Upper lobe of left lung (tissue), 6 donors: ENCODE measurements around the gene RERE. TPM values are rescaled to one million over a fixed set of nuclear protein-coding genes. Genes with fewer than 3 reads are reported as not detected.
A peak's percentile ranks its signal among the peaks of the same experiment; 100 is the strongest.

Experiments
- ATAC-seq, 2 donors: fragments of 200-7000 bp; cut with Tn5 transposase; one replicate each; pipeline ENCODE4 v1.9.1; 2022; ENCODE audit warnings: mild to moderate bottlenecking in 2 of 2, moderate library complexity in 2 of 2; ENCODE audit not compliant: low FRiP score in 2 of 2
- DNase-seq, 2 donors: peaks; one replicate each; pipeline ENCODE4 v3.0.0-alpha.2; 2019 to 2020
- H3K27ac ChIP-seq, 4 donors: fragments of 200-600 bp; sonication (generic); one replicate each; pipeline ENCODE4 v1.5.1; 2016 to 2019
- H3K27me3 ChIP-seq, 4 donors: fragments of 200-600 bp; sonication (generic); one replicate each; pipeline ENCODE4 v1.5.1; 2017 to 2019
- H3K36me3 ChIP-seq, 4 donors: fragments of 200-600 bp; sonication (generic); one replicate each; pipeline ENCODE4 v1.5.1; 2016 to 2019
- H3K4me1 ChIP-seq, 4 donors: fragments of 200-600 bp; sonication (generic); one replicate each; pipeline ENCODE4 v1.5.1; 2018 to 2019
- H3K4me3 ChIP-seq, 4 donors: fragments of 200-600 bp; sonication (generic); one replicate each; pipeline ENCODE4 v1.5.1; 2017 to 2019; ENCODE audit warnings: mild to moderate bottlenecking in 2 of 4, moderate library complexity in 1 of 4
- H3K9me3 ChIP-seq, 4 donors: fragments of 200-600 bp; sonication (generic); one replicate each; pipeline ENCODE4 v1.5.1; 2018 to 2019
- EP300 ChIP-seq, 4 donors: sonication (generic); formaldehyde crosslinking; IDR thresholded peaks; one replicate each; pipeline ENCODE4 v1.5.1; 2017; ENCODE audit warnings: antibody characterized with exemption in 4 of 4, control low read depth in 2 of 4
- POLR2A ChIP-seq, 4 donors: fragments of 450-650 bp; IDR thresholded peaks; one replicate each; pipeline ENCODE4 v1.5.1; 2016 to 2017; ENCODE audit warnings: antibody characterized with exemption in 4 of 4, mild to moderate bottlenecking in 2 of 4
- POLR2AphosphoS5 ChIP-seq, 2 donors: sonication (generic); formaldehyde crosslinking; IDR thresholded peaks; one replicate each; pipeline ENCODE4 v1.5.1; 2017; ENCODE audit warnings: antibody characterized with exemption in 2 of 2
- WGBS, 2 donors: methylation state at CpG; one replicate each; pipeline ENCODE4 v1.1.5; 2017 to 2018; 5-methylcytosine and 5-hydroxymethylcytosine counted together
- total RNA-seq, 6 donors: library from RNA; depleted of rRNA in 4 of 6; stranded (reverse); fragments of >200 nt in 4 of 6; gene quantifications; one replicate each; pipeline versions ENCODE4 v1.1.0 to v1.2.1, GENCODE V29; 2016 to 2021
- TF ChIP-seq, protein P1 (sequence below), 6 experiments: fragments of 450-650 bp in 4 of 6; fragments of 200-600 bp in 2 of 6; sonication (generic) in 2 of 6; IDR thresholded peaks; one replicate each; pipeline ENCODE4 v1.5.1; 2016 to 2019; ENCODE audit warnings: antibody characterized with exemption in 6 of 6
- donor health status: DM: no; HTN: no; CAD: no; lungs with moderate emphysema.
- donor health status: DM: no; HTN: yes; CAD: no; lungs with severe emphysema.

Gene RERE
- total RNA-seq, 6 donors from 2014 or later, result 75.5 to 222 (median 104) TPM

DNA sequence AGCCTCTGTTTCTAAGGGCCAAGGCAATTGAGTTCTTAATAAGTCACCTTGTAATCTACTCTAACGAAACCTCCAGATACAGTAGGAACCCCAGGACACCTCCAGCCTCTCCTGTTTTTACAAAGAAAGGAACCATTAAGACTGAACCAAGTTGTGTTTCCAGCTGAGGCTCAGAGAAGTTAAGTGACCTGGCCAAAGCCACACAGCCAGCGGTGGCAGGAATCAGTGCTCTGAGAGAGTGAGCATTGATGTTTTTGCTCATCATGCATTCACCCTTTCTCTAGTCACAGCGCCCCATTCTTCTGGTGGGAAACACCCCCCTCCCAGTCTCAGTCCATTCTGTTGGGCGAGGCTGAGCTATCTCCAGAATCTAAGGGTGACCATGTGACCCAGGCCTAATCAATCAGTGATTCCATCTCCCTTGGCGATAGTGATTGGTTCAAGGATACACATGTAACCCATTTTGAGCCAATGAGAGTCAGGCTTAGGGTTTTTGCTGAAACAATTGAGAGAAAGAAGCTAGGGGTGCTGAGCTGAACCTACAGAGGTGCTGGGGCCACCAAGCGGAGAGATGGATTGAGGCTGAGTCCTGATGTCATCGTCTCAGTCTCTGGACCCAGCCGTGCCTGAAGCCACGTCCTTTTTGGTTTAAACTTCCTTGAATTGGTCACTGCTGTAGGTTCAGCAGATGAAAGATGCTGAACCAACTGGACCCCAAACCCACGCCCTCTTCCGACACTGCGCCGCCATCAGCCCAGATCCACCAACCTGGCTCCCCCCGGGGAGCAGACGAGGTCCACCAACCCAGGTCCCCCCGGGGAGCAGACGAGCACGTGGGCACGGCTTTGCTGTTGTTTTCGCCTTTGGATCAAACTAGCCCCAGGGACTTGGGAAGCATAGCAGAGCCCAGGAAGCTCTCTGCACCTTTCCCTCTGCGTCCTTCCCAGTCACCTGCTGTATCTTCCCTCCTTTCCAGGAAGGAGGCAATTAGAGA is 28.0 kb upstream of the RERE start:
- no peak for ATAC-seq

GRCh38 chr1:8844501-8845006 is 27.1 kb upstream of the RERE start:
- WGBS, 2 donors, result 75 to 81% methylated on average over 5 to 7 of the region's 7 CpGs
- Histone ChIP-seq H3K27me3 (no peaks in the 10 kb centered on the region), H3K4me3 (no peak overlapping the region), H3K27ac (no peak overlapping the region), H3K36me3 (no peaks in the 10 kb centered on the region), H3K4me1 (peaks cover 7 to 19% (median 11%) of the 10 kb centered on the region in 4 donors), H3K9me3 (no peaks in the 10 kb centered on the region)
- no peak for ATAC-seq
- DNase-seq, result no peak
- TF ChIP-seq EP300 (IDR thresholded peaks at IDR 0.05) (no peak), POLR2AphosphoS5 (IDR thresholded peaks at IDR 0.05) (no peak), POLR2A (IDR thresholded peaks at IDR 0.05) (no peak)
- TF ChIP-seq, protein P1, sequence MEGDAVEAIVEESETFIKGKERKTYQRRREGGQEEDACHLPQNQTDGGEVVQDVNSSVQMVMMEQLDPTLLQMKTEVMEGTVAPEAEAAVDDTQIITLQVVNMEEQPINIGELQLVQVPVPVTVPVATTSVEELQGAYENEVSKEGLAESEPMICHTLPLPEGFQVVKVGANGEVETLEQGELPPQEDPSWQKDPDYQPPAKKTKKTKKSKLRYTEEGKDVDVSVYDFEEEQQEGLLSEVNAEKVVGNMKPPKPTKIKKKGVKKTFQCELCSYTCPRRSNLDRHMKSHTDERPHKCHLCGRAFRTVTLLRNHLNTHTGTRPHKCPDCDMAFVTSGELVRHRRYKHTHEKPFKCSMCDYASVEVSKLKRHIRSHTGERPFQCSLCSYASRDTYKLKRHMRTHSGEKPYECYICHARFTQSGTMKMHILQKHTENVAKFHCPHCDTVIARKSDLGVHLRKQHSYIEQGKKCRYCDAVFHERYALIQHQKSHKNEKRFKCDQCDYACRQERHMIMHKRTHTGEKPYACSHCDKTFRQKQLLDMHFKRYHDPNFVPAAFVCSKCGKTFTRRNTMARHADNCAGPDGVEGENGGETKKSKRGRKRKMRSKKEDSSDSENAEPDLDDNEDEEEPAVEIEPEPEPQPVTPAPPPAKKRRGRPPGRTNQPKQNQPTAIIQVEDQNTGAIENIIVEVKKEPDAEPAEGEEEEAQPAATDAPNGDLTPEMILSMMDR (IDR thresholded peaks at IDR 0.05), result no peak

More for the DNA sequence above, 28.0 kb upstream of the RERE start:
- H3K27ac ChIP-seq, result no peak overlapping the region
- no peaks in the 10 kb centered on the region for H3K27me3 ChIP-seq
- peaks cover 7 to 19% (median 11%) of the 10 kb centered on the region in 4 donors for H3K4me1 ChIP-seq
- no peaks in the 10 kb centered on the region for H3K9me3 ChIP-seq
- DNase-seq, result peak in 1 of 2 donors; percentile 55
- no peak overlapping the region for H3K4me3 ChIP-seq
- no peak for TF ChIP-seq POLR2A (IDR thresholded peaks at IDR 0.05)
- no peak for TF ChIP-seq POLR2AphosphoS5 (IDR thresholded peaks at IDR 0.05)
- no peak for TF ChIP-seq EP300 (IDR thresholded peaks at IDR 0.05)
- TF ChIP-seq, protein P1 (IDR thresholded peaks at IDR 0.05), result no peak
- 91% methylated on average over 21 of the region's 21 CpGs for WGBS, 2 donors
- H3K36me3 ChIP-seq, result no peaks in the 10 kb centered on the region

- Histone ChIP-seq H3K36me3 (no peaks in the 10 kb centered on the region), H3K27ac (no peak overlapping the region), H3K4me1 (peaks cover 0 to 6% (median 4%) of the 10 kb centered on the region in 4 donors), H3K9me3 (no peaks in the 10 kb centered on the region), H3K27me3 (no peaks in the 10 kb centered on the region), H3K4me3 (no peak overlapping the region)
- 79 to 84% methylated on average over 3 of the region's 3 CpGs for WGBS, 2 donors
- ATAC-seq, result no peak
- no peak for DNase-seq
- TF ChIP-seq POLR2A (IDR thresholded peaks at IDR 0.05) (no peak), POLR2AphosphoS5 (IDR thresholded peaks at IDR 0.05) (no peak), EP300 (IDR thresholded peaks at IDR 0.05) (no peak)
- TF ChIP-seq, protein P1 (IDR thresholded peaks at IDR 0.05), result no peak
Measured at GRCh38 chr1:8841395-8841794, 24.0 kb upstream of the RERE start.

DNA sequence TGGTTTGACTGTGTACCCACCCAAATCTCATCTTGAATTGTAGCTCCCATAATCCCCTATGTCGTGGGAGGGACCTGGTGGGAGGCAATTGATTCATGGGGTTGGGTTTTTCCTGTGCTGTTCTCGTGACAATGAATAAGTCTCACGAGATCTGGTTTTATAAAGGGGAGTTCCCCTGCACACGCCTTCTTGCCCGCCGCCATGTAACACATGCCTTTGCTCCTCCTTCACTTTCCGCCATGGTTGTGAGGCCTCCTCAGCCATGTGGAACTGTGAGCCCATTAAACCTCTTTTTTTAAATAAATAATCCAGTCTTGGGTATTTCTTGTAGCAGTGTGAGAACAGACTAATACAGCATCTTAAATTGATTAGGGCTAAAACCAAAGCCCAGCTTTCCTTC is 22.6 kb upstream of the RERE start:
- ATAC-seq (no peak), DNase-seq (no peak)
- Histone ChIP-seq H3K27me3 (no peaks in the 10 kb centered on the region), H3K9me3 (no peaks in the 10 kb centered on the region), H3K27ac (no peak overlapping the region), H3K36me3 (no peaks in the 10 kb centered on the region), H3K4me1 (peaks cover 0 to 6% (median 4%) of the 10 kb centered on the region in 4 donors), H3K4me3 (no peak overlapping the region)
- TF ChIP-seq, protein P1 (IDR thresholded peaks at IDR 0.05), result no peak
- TF ChIP-seq POLR2A (IDR thresholded peaks at IDR 0.05), result no peak
- TF ChIP-seq EP300 (IDR thresholded peaks at IDR 0.05), result no peak
- no peak for TF ChIP-seq POLR2AphosphoS5 (IDR thresholded peaks at IDR 0.05)
- 95 to 99% methylated on average over 7 of the region's 7 CpGs for WGBS, 2 donors
